A172 (cell line): Measurements from ENCODE around the gene C19orf73. TPM values are rescaled to one million over a fixed set of nuclear protein-coding genes. Genes with fewer than 3 reads are reported as not detected.
"Not testable (repeated sequence)": the region's sequence is repeated elsewhere in the genome, so short reads cannot be mapped to it uniquely, and the experiment has no call there.

Experiments
- DNase-seq: peaks from one replicate; pipeline ENCODE4 v3.0.0-alpha.2; 2015; ENCODE audit warnings: low spot score
- total RNA-seq: library from RNA; depleted of rRNA; stranded (reverse); fragments of >200 nt; shearing (Covaris generic); gene quantifications from 2 replicates; pipeline ENCODE4 v1.2.3, GENCODE V29; 2014

Gene C19orf73
- total RNA-seq, 1 experiment from 2014 or later: not detected

DNA sequence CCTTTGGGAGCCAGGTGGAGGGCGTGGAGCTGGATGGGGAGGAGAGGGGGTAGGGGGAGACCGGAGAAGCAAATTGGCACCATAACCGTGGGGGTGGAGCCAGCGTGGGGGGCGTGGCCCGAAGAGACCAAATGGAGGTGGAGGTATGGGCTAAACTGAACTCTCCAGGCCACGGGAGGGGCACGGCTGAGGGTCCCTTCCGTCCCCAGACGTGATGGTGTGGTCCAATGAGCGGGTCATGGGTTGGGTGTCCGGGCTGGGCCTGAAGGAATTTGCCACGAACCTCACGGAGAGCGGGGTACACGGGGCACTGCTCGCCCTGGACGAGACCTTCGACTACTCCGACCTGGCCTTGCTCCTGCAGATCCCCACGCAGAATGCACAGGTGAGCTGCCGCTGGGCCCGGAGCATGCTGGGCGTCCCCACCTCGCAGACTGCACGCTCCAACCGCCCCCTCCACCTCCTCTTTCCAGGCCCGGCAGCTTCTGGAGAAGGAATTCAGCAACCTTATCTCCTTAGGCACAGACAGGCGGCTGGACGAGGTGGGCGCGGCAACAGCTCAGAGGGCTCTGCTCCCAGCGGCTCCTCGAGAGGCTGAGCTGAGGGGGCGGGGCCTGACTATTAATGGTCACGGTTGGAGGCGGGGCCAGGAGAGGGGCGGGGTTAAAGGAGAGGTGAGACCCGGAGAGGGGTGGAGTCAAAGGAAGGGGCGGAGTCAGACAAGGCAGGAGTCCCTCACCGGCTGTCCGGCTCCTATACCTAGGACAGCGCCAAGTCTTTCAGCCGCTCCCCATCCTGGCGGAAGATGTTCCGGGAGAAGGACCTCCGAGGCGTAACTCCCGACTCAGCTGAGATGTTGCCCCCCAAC lies 30.1 kb upstream of the C19orf73 start:
- peak; percentile 87 for DNase-seq

DNA sequence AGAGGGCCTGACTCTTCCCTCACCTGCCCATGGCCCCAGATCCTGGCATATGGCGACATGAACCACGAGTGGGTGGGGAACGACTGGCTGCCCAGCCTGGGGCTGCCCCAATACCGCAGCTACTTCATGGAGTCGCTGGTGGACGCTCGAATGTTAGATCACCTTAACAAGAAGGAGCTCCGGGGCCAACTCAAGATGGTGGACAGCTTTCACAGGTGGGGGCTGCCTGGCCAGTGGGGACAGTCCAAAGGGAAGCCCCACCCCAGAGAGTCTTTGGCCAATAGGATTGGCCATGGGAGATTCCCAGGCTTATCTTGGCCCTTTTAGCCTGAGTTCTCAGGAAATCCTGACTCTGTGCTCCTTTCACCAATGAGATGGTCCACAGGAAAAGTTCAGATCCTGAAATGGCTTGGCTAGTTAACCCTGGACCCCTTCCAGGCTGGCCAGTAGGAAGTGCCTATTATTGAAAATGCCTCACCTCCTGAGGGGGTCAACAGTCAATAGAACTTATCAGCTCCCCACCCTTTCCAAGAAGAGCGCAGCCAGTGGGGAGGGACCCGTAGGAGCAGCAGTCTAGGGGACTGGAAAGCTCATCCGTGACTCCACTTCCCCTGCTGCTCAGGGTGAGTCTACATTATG lies 29.2 kb upstream of the C19orf73 start:
- no peak for DNase-seq

DNA sequence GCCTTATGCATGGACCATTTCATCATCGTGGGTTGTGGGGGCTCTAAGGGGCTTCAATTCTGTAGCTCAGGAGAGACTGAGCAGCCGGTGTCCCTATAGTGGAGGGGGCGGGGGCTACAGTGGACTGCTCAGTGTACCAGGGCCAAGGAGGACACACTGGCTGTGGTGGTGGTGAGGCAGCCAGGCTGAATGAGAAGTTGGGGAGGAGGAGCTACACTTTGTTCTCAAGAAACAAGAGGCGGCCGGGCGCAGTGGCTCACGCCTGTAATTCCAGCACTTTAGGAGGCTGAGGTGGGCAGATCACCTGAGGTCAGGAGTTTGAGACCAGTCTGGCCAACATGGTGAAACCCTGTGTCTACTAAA lies 27.4 kb upstream of the C19orf73 start:
- not testable (repeated sequence) for DNase-seq

DNA sequence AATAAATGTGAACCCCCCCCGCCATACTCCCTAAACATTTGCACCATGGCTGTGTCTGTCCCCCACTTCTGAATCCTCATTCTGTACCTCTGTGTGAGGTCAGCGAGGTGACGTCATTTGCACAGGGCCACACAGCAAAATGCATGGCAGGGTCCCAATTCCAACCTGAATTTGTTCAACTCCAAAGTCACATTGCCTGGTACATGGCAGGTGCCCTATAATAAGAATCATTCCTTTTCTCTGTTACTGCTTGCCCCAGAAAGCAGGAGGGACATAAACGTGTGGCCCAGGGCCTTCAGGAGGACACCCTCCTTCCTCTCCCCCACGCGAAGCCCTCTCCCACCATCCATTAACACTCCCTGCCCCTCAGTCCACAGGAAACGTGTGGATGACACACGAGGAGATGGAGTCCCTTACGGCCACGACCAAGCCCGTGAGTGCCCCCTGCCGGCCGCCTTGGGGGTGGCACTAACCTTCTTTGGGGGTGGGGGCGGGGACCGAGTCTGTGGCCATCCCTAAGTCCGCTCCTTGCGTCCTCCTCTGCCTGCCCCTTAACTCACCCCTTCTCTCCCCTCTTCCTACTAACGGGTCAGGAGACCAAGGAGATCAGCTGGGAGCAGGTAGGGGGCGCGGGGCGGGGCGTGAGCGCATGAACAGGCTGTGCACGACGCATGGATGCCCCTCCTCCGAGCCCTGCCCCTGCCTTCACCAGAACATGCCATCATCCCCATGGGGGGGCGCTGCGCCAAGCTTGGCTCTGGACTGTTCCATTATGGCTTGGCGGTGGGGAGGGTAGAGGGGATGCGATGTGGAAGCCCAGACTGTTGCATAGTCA lies 26.8 kb upstream of the C19orf73 start:
- DNase-seq: peak; percentile 36

DNA sequence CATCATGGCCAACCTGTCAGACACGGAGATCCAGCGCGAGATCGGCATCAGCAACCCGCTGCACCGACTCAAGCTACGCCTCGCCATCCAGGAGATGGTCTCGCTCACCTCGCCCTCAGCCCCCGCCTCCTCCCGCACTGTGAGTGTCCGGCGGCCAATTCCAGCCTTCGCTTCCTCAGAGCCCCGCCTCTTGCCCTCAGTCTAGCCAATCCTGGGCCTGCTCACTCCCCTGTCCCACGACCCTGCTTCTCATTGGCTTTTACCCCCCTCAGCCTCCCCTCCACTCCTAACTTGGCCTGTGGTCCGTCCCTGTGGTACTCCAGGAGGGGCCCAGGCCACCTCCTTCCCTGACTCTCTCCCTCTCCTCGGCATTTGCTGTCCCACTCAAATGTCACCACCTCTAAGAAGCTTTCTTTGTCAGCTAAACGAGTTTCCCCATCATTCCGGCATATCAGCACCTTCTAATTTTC lies 24.0 kb upstream of the C19orf73 start:
- DNase-seq: peak; percentile 84

DNA sequence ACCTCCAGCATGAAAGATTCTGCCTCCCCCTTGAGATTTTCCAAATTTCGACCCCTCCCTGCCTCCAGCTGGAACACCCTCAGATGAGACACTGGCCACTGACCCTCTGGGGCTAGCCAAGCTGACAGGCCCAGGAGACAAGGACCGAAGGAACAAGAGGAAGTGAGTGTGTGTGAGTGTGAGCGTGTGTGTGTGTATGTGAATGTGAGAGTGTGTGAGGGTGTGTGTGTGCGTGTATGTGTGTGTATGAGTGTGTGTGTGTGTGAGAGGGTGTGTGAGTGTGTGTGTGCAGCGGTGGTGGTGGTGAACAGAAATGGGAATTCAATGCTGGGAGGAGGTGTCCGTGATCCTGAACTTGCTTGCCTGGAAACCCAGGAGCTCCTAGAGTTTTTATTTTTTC lies 22.4 kb upstream of the C19orf73 start:
- no peak for DNase-seq

DNA sequence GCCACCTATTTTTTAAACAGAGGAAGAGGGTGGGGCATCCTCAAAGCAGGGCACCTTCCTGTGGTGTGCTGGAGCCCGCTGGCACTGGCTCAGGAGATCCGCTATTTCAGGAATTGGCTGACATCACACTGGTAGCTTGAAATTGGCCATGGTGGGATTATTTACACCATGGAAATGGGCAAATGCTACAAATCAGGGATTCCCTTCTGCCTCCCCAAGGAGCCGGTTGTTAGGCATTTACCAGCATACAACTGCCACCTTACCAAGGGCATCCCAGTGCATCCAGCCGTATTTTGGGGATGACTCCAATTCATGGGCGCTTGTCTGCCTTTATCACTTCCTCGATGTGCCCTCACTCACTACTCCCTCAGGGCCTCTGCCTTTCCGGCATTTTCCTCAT lies 22.0 kb upstream of the C19orf73 start:
- DNase-seq: no peak

DNA sequence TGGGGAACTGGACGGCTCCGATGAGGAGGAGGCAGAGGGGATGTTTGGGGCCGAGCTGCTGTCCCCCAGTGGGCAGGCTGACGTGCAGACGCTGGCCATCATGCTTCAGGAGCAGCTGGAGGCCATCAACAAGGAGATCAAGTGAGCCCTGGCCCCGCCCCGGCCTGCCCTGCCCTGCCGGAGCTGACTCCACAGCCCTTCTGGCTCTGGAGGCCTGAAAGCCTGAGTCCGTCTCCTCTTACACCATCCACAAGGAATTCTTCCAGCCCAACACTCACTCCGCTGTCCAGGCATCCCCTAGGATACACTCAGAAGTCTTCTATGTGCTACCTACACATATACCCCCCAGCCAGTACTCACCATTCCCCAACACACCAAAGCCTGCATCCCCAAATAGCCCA lies 17.8 kb upstream of the C19orf73 start:
- no peak for DNase-seq

DNA sequence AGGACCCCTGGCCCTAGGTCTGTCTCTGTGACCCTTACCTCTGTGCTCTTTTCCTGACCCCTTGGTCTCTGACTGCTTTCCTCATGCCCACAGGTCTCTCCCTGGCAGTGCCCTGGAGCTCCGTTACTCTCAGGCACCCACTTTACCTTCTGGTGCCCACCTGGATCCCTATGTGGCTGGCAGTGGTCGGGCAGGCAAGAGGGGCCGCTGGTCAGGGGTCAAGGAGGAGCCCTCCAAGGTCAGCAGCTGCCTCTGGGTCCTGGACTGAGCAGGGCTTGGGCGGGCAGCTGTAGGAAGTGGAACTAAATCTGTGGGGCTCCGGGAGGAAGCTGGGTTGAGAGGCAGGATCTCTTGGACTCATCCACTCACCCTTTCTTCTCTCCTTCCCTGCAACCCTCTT lies 16.7 kb upstream of the C19orf73 start:
- DNase-seq: no peak

DNA sequence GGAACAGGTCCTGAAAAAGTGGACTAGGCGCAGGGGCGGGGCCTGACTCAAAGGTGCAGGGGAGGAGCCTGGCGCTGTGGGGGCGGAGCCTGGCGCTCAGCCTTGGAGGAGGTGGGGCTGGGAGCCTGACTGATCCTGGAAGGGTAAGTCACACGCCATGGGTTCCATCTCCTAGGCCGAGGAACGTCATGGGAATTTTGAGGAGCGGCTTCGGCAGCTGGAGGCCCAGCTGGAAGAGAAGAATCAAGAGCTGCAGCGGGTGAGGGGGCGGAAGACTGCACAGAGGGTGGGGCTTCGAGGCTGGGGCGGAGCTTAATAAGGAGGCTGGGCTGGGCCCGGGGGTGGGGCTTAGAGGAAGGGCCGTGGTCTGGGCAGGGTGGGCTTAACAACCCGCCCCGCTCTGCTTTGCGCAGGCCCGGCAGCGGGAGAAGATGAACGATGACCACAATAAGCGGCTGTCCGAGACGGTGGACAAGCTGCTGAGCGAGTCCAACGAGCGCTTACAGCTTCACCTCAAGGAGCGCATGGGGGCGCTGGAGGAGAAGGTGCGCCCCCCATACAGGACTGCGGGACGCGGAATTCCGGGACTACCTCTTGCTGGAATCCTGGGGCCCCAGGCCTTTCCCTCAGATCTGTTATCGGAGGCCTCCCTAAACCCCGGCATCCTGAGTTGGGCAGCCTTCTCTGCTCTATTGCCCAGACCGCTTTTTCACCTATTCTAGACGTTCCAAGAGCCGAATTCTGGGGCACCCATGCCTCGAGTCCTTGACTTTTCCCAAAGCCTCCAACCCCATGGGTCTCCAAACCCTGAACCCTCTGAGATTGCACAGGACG lies 14.9 kb upstream of the C19orf73 start:
- no peak for DNase-seq

DNA sequence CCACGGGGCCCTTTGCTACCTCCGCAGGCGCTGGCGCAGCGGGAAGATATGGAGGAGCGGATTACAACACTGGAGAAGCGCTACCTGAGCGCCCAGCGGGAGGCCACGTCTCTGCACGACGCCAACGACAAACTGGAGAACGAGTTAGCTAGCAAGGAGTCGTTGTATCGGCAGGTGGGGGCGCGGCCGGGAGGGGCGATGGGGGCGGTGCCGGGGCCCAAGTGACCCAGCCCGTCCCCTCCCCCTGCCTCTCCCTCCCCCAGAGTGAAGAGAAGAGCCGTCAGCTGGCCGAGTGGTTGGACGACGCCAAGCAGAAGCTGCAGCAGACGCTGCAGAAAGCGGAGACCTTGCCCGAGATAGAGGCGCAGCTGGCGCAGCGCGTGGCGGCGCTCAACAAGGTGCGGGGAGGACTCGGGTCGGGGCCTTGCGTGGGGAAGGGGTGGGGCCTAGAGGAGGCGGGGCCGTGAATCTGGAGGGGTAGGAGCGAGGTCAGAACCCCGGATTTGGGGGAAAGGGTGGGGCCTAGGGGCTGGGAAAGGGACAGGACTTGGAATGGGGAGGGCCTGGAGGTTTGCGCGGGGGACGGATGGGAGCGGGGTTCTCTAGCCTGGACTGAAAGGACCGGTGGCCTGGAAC lies 14.1 kb upstream of the C19orf73 start:
- no peak for DNase-seq

DNA sequence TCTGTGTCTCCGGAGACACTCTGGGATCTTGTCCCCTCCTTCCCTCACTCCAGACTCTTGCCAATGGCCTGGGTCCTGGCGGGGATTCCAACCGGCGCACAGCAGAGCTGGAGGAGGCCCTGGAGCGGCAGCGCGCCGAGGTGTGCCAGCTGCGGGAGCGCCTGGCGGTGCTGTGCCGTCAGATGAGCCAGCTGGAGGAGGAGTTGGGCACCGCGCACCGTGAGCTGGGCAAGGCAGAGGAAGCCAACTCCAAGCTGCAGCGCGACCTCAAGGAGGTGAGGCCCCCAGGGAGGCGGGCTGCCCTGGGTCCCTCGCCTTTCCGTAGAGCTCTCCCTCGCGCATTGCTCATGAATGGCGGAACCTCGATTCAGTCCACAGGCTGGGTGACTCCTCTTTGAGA lies 11.4 kb upstream of the C19orf73 start:
- DNase-seq: no peak

DNA sequence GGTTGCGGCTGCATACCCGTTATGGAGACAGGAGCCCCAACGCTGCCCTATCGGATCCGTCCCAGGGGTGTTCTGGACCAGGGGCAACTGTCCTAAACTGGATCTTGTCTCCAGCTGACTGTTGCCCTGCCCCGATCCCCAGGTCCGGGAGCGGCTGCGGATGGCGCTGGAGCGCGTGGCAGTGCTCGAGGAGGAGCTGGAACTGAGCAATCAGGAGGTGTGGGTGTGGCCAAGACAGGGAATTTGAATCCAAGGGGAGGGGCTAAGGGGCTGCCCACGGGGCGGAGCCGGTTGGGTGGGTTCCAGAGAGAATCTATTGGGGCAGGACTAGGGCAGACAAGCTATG lies 10.3 kb upstream of the C19orf73 start:
- DNase-seq: no peak

DNA sequence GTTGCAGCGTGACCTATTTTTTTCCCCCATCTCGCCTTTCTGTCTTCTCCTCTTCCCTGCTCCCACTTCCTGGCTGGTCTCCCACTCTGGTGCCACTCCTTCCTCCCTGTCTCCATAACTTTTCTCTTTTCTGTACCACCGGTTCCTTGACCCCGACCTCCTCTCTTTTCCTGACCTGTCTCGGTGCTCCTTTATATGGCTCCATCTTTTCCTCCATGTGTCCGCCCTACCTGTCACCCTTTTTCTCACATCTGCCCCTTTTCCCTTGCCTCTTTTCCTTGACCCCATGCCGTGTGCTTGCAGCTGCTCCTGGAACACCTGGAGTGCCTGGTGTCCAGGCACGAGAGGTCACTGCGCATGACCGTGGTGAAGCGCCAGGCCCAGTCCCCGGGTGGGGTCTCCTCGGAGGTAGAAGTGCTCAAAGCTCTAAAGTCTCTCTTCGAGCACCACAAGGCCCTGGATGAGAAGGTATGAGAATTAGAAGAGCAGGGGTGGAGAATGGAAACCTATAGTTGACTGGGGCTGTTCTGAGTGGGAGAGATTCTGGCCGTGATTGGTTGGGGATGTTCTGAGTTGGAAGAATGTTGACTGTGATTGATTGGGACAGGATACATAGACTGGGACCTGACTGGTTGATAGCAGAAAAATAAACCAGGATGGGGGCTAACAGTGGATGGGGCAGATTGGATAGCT lies 9.7 kb upstream of the C19orf73 start:
- no peak for DNase-seq

DNA sequence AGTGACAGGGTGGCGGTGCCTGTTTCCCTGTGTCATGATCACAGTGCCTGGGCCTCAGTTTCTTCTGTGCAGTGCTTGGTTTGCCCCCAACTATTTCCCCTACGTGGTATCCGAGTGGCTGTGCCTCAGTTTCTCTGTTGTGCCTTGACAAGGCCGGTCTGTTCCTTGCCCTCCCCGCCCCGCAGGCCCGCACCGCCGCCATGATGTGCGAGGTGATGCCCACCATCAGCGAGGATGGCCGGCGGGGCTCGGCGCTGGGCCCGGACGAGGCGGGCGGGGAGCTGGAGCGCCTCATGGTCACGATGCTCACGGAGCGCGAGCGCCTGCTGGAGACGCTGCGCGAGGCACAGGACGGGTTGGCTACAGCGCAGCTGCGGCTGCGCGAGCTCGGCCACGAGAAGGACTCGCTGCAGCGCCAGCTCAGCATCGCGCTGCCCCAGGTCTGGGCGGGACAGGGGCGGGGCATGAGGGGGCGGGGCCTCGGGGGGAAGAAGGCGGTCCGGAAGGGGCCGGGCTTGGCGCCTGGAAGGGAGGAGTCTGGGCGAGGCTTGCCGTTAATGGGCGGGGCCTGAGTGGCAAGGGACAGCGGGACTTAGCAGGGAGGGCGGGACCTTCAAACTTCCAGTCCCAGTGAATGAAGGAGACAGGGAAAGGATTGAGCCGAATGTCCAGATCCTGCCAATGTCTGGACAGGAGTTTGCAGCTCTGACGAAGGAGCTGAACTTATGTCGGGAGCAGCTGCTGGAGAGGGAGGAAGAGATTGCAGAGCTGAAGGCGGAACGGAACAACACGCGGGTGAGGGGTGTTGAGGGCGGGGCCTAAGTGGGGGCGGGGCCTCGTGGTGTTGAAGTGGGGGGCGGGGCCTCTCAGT lies 9.0 kb upstream of the C19orf73 start:
- peak; percentile 87 for DNase-seq

DNA sequence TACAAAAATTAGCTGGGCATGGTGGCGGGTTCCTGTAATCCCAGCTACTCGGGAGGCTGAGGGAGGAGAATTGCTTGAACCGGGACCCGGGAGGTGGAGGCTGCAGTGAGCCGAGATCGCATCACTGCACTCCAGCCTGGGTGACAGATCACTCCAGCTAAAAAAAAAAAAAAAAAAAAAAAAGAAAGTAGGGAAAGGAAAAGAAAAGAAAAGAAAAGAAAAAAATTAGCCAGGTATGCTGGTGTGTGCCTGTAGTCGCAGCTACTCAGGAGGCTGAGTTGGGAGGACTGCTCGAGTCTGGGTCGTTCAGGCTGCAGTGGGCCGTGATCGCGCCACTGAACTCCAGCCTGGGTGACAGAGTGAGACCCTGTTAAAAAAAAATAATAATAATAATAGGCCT lies 8.3 kb upstream of the C19orf73 start:
- DNase-seq: not testable (repeated sequence)

DNA sequence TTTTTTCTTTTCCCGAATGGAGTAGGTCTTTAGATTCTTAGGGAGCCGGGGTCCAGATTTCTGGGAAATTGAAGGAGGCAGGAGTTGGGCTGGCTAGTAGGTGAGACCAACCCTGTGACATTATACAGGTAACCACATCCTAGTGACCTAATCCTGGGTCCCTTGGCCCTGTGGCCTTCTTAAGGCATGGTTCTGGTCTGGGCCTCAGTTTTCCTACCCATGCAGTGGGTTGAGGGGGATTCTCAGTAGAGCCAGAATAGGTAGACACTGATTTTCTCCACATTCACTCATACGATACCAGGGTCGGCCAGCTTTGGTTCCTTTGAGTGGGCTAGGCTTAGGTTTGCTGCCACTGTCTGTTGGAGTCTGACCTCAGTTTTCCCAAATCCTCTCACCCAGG lies 7.6 kb upstream of the C19orf73 start:
- no peak for DNase-seq

DNA sequence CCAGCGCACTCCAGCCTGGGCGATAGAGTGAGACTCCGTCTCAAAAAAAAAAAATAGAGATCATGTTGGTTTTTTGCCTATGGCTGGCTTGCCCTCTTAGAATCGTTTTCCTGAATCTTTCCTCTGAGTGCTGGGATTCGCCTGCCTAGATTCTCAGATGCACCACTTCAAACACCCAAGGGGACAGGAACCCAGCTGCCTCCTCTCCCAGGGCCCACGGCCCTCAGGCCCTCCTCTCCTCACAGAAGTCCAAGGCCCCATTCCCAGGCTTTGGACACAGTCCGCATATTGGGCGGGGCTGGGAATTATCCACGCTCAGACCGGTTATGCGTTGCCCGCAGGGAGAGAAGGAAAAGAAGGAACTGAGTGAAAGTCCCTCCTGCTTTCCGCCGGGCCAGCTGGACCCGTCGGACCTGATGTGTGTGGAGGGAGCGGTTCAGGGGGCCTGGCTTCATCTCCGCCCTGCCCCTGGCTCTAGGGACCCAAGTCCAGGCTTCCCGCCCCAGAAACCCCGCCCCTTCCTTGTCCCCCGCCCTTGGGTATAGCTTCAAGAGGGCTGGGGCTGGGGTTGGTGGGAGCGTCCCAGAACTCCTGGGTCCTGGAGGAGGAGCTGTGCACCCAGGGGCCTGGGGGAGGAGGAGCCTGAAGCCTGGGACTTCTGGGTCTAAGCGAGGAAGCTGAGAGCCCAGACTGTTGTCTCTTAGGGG lies 6.2 kb upstream of the C19orf73 start:
- no peak for DNase-seq

DNA sequence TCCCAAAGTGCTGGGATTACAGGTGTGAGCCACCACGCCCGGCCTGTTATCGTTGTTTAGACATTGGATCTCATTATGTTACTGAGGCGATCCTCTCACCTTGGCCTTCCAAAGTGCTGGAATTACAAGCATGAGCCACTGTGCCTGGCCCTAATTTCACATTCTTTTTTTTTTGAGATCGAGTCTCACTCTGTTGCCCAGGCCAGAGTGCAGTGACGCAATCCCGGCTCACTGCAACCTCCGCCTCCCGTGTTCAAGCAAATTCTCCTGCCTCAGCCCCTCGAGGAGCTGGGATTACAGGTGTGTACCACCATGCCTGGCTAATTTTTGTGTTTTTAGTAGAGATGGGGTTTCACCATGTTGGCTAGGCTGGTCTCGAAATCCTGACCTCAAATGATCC lies 4.3 kb upstream of the C19orf73 start:
- DNase-seq: not testable (repeated sequence)
